Measurements from ENCODE around the gene AGMO.

Gene AGMO

DNA sequence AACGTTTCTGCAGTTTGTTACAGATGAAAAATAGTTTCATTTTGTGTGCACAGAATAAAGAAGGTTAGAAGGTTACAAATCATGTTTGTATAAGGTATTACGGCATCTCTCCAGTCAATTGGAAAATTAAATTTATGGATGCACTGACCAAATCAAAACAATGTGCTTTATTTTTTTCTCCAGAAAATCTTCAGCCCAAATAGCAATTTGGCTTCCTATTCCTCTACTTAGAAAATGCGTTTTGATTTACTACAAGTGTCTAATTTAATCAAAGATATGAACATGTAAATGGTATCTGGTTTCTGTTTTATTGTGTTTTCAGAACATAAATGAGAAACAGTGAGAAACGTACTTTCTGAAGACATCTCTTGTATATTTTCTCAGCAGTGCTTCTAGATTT lies 63.4 kb downstream of the AGMO start:
- no peak for DNase-seq (ENCODE audit: low spot score)

DNA sequence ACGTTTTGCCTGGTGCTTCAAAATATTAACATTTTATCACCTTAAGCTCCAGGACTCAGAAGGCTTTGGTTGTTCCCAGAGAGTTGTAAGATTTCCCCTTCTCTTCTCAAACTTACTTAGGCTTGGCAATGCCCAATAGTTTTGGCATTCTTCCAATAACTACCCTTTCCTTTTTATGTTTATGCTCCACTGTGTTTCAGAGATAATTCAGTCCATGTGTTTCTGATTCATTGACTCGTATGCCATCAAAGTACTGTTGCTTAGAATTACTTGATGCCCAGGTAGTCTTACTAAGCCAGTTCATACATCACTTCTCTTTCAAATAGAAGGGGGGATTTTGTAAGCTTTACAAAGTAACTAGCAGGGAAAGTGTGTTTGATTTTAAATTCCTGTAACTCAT lies 66.6 kb downstream of the AGMO start:
- no peak for DNase-seq (ENCODE audit: low spot score)

DNA sequence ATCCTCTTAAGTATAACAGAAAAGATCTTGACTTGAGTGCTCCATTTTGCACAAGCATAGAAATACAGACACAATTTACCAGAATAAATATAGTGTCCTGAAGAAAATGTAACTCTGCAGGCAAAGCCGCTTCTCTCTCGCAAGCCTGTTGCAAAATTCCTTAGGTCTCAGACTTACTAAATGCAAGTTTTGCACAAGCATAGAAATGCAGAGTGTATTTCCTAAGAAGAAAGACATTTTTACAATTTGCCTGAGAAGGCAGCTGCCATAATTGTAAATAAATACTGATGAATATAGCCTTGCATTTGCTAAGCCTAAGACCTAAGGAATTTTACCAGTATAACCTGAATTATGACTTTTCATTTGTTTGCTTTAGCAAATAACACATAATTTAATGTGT lies 67.1 kb downstream of the AGMO start:
- DNase-seq (ENCODE audit: low spot score) = no peak

- no peak for DNase-seq (ENCODE audit: low spot score)
Measured at GRCh38 chr7:15491361-15491760, 70.5 kb downstream of the AGMO start.

DNA sequence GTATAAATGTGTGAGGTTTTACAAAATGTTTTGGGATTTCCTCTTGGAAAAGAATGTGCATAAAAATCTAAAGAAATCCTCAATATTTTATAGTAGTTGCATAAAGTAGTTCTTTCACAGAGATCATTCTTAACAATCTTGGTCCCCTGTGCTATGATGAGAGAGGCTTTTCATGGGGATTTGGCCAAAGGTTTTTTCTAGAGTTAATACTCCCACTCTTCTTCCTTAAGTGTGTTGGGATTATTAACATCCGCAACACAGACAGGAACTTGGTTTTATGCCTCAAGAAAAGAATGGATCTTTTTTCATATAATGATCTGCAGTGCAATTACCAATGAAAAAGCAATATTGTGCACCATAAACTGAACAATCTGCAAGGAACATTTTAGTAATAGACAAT lies 71.5 kb downstream of the AGMO start:
- DNase-seq (ENCODE audit: low spot score) = no peak

DNA sequence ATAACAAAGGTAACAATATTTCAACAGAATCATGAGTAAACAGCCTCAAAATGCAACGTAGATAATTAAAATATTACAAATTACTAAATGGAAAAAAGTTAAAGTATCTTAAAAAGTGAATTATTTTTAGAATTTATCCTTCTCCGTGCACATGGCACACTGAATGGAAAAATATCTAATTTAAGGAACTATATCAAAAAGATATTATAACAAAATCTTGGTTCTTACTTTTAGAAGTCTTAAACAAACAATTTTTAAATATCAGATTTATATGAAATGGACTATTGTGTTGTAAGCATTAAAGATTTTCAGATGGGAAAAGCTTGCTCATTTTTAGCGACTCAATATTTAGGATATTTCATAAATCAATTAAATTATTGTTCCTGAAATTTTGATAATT lies 72.0 kb downstream of the AGMO start:
- DNase-seq (ENCODE audit: low spot score) = no peak

DNA sequence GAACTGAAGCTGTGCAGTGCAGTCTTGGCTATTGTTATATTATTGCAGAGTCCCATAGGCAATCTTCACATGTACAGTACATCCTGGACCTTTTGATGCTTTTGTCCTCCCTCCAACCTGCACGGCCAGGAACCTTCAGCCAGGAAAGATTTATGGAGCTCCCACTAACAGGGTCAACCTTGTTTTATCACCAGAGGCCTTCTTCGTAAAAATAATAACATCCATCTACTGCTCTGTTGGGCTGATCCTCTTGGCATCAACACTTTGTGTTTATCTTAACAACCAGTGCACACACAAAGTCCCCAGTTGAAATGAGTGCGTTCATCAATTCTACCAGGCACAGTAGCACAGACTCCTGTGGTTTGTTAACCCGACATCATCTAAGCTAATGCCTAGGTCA lies 72.4 kb downstream of the AGMO start:
- no peak for DNase-seq (ENCODE audit: low spot score)

GRCh38 chr7:15488401-15488800 lies 73.4 kb downstream of the AGMO start:
- no peak for DNase-seq (ENCODE audit: low spot score)

- no peak for DNase-seq (ENCODE audit: low spot score)
Measured at GRCh38 chr7:15487896-15488295, 73.9 kb downstream of the AGMO start.

DNA sequence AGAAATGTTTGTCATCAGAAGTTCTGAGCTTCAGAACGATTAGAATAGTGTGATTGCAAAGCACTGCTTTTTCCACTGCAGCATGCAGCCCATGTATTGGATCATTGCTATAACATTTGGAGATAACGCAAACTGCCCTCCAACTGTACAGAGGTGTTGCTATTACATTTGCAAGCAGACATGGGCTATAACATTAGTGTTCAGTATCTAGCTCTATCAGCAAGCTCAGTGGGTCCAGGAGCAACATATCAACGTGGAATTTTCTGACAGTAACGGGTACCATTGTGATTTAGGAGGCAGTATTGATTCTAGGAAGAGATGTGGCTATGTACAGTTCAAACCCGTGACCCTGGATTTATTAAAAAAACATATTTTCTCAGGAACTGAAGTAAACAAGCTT lies 75.8 kb downstream of the AGMO start:
- DNase-seq (ENCODE audit: low spot score) = no peak

GRCh38 chr7:15485431-15485830 lies 76.4 kb downstream of the AGMO start:
- DNase-seq (ENCODE audit: low spot score) = no peak

- no peak for DNase-seq (ENCODE audit: low spot score)
Measured at GRCh38 chr7:15481132-15481531, 80.7 kb downstream of the AGMO start.

- no peak for DNase-seq (ENCODE audit: low spot score)
Measured at GRCh38 chr7:15478401-15478800, 83.4 kb downstream of the AGMO start.

GRCh38 chr7:15476531-15476918 lies 85.3 kb downstream of the AGMO start:
- no peak for DNase-seq (ENCODE audit: low spot score)

GRCh38 chr7:15475808-15476530 lies 85.8 kb downstream of the AGMO start:
- no peak for DNase-seq (ENCODE audit: low spot score)

DNA sequence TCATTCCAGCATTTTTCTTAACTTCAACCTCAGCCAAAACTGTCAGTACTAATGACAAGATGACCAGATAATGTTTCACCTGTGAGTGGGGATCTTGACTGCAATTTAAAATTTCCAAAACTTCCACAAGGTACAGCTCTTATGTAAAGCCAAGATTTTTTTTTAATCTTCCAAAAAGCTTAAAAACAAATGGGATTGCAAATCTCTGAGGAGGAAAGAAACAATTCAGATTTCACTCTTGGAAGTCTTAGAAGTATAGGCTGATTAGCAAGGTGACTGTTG lies 90.2 kb downstream of the AGMO start:
- no peak for DNase-seq (ENCODE audit: low spot score)

DNA sequence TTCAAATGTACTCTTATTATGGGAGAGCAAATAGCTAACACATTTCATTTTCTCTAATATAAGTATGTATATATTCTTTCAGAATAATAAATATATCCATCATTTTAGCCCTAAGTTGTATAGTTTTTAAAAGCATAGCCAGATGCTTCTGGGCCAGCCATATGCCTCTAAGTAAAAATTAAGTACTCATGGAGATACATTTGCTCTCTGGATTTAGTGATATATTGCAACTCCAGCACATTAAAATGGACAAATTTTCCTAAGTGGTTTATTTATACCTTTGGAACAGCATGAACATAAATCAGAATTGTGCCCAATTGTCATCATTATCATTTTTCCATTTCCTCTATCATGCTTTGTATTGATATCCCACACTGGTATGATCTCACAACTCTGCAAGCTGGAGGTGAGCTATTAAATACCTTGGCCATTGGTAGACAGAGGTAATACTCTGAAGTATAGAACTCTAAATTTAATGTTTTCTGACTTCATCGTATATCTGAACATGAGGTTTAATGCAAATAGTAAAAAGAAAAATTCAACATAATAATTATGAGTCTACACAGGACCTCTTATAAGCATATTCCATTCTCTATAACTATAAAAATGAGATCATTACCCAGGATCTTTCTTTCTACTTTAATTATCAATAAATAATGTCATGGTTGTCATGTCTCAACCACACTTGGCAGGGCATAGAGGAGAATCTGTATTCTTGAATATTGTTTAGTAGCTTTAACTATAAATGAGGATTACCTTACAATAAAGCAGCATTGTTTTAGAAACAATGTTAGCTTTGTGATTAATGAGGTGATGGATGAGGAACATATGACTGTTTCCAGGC lies 90.8 kb downstream of the AGMO start:
- DNase-seq (ENCODE audit: low spot score) = no peak

GRCh38 chr7:15464667-15465121 lies 97.1 kb downstream of the AGMO start:
- no peak for DNase-seq (ENCODE audit: low spot score)

DNA sequence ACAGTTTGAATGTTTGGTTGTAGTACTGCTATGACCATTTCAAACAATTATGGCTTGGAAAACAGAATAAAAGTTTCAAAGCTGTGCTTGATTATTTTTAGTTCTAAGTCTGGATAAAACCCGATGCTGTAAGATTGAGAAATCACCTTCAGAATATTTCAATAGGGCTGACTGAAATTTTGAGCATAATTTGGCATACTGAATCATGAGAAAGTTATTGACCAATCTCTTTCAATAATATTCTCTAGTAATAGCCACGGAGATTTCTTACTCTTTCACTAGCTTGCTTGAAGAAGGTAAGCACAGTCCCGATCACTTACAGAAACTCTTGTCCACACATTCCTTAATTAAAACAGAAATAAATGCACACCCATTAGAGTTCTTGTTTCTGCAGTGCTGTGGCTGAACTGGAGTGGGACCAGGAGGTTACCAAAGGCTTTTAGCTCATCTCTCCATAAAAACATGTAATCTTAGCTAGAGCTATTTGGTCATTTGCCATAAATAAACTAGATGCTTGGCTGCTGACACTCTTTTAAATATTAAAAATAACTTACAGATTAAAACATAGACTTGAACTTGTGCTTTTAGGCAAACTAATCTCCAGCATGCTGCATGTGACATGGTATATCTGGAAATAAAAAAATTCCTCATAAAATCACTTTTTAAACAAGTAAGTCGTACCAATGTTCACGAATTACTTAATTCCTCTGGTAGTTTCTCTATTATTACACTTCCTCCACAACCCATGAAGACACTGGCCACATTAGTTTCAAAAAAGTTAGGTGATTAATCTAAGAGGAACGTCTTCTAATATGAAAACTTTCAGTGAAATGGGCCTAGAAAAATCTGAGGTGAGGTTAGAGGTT lies 97.8 kb downstream of the AGMO start:
- DNase-seq (ENCODE audit: low spot score) = no peak

DNA sequence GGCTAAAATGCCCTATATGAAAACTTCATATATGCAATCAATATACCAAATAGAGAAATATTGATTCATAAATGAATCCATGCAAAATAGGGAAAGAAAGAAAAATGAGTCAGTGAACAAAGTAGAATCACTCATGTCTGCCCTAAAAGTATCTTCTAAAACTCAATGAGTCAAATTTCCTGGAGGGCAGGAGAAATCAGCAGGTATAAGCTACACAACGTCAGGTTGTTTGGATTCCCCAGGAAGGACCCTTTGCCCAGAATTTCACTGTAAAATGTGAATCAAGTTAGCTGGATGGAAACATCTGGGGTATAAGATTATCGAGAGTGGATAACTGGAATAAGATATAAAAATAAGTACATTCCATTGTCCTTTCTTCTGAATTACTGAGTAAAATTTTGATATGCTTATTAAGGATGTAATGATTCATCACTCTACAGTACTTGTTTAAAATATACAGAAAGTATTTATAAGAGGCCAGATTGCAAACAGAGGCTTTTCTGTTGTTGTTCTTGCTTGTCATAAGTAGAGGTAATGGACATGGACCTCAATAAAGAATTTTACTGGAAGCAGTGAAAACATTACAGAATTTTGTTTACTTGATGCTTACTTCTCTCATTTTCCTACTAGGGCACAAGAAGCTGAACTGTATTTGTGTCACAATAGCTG lies 99.0 kb downstream of the AGMO start:
- no peak for DNase-seq (ENCODE audit: low spot score)

DNA sequence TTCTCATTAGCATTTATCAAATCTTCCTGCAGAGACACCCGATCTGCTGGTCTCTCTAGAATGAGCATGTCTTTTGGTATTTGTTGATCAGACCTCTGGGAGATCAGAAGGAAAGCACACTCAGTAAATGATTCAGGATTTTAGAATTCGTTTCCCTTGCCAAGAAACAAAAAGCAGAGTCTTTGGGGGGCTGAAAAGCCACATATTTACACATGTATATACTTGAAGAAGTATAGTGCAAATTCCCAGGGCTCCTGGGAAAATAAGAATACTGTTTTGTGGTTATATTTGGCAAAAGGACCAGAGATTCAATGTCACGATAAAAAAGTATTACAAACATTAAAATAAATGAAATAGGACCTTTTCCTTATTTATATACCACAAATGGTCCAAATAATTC lies 100.2 kb downstream of the AGMO start:
- no peak for DNase-seq (ENCODE audit: low spot score)

- DNase-seq (ENCODE audit: low spot score) = no peak
Measured at GRCh38 chr7:15459018-15459615, 102.7 kb downstream of the AGMO start.

All from NAMALWA (cell line).